HCT116 (cell line): ENCODE data around the gene SMARCA2. TPM values are rescaled to one million over a fixed set of nuclear protein-coding genes. Genes with fewer than 3 reads are reported as not detected.

Experiments used
- ATAC-seq: fragments of 200-7000 bp; cut with Tn5 transposase; 2 replicates; pipeline ENCODE4 v1.9.1; 2020; ENCODE audit warnings: mild to moderate bottlenecking, moderate library complexity
- BruUV-seq: library from RNA; stranded (reverse); fragments of 400-500 nt; replicated peaks from 2 replicates; lab custom pipeline; 2021; lab: Mats Ljungman, UMichigan
- CTCF ChIA-PET: fragments of 300-600 bp; sonication (Branson Sonifier 250); formaldehyde crosslinking; loops from one replicate; lab custom pipeline; 2021; ENCODE audit warnings: antibody characterized with exemption; lab: Charles Lee
- POLR2A ChIA-PET: fragments of 300-600, 350-600 bp; sonication (Branson Sonifier 250); formaldehyde crosslinking; loops from one replicate; lab custom pipeline; 2021; ENCODE audit warnings: antibody characterized with exemption; lab: Charles Lee
- RAD21 ChIA-PET, 2 experiments: fragments of 300-600 bp; sonication (Branson Sonifier 250); formaldehyde crosslinking; loops; one replicate each; lab custom pipeline; 2023; ENCODE audit warnings: low total read pairs in 2 of 2; ENCODE audit not compliant: uncharacterized antibody in 2 of 2, unreplicated experiment in 2 of 2, low non-redundant PET in 1 of 2; lab: Charles Lee
- DNase-seq: peaks from one replicate; pipeline ENCODE4 v3.0.0-alpha.2; 2010; ENCODE audit warnings: low read depth, low spot score
- H2AFZ ChIP-seq: fragments of 200-600 bp; shearing (Covaris generic), sonication (generic); 2 replicates; pipeline ENCODE4 v1.6.1; 2017; ENCODE audit warnings: low read depth, mixed run types, mixed read lengths, antibody characterized with exemption, low read length; ENCODE audit not compliant: poor library complexity, severe bottlenecking
- H3K27ac ChIP-seq: 2 replicates; pipeline ENCODE4 v1.5.1; 2012; ENCODE audit warnings: low read depth, low read length
- H3K27me3 ChIP-seq: fragments of 200-600 bp; sonication (generic); 2 replicates; pipeline ENCODE4 v1.6.1; 2016; ENCODE audit warnings: mixed run types, low read length, mixed read lengths; ENCODE audit not compliant: insufficient read depth
- H3K36me3 ChIP-seq, 2 experiments: fragments of 200-500 bp in 1 of 2; fragments of 200-600 bp in 1 of 2; sonication (Bioruptor generic) in 1 of 2; sonication (generic) in 1 of 2; 2 replicates each; pipeline versions ENCODE4 v1.5.1 to v1.6.1; 2014 to 2016; ENCODE audit warnings: low read length in 2 of 2, inconsistent platforms in 1 of 2, mixed read lengths in 1 of 2, mixed run types in 1 of 2; ENCODE audit not compliant: insufficient read depth in 2 of 2, control insufficient read depth in 1 of 2
- H3K4me1 ChIP-seq, 2 experiments: fragments of 200-600 bp in 1 of 2; sonication (generic) in 1 of 2; 2 replicates each; pipeline versions ENCODE4 v1.5.1 to v1.6.1; 2012 to 2017; ENCODE audit warnings: low read length in 2 of 2, inconsistent platforms in 1 of 2, mild to moderate bottlenecking in 1 of 2, mixed read lengths in 1 of 2, mixed run types in 1 of 2, moderate library complexity in 1 of 2; ENCODE audit not compliant: insufficient read depth in 2 of 2, control insufficient read depth in 1 of 2
- H3K4me2 ChIP-seq: fragments of 200-600 bp; sonication (generic); 2 replicates; pipeline ENCODE4 v1.6.1; 2017; ENCODE audit warnings: mixed run types, low read length, mixed read lengths
- H3K4me3 ChIP-seq, 2 experiments: fragments of 200-600 bp in 1 of 2; sonication (generic) in 1 of 2; replicated peaks in 1 of 2; 2 replicates each; pipeline ENCODE4 v1.5.1; 2011 to 2016; ENCODE audit warnings: low read length in 2 of 2, control low read depth in 1 of 2, low read depth in 1 of 2, mild to moderate bottlenecking in 1 of 2, mixed read lengths in 1 of 2, mixed run types in 1 of 2
- H3K79me2 ChIP-seq: fragments of 200-600 bp; sonication (generic); 2 replicates; pipeline ENCODE4 v1.6.1; 2017; ENCODE audit warnings: mild to moderate bottlenecking, mixed run types, low read length, moderate library complexity, mixed read lengths; ENCODE audit not compliant: insufficient read depth
- H3K9ac ChIP-seq: fragments of 200-600 bp; sonication (generic); 2 replicates; pipeline ENCODE4 v1.6.1; 2016; ENCODE audit warnings: low read length, mixed read lengths
- H3K9me2 ChIP-seq: fragments of 200-600 bp; sonication (generic), shearing (Covaris generic); 2 replicates; pipeline ENCODE4 v1.6.1; 2017; ENCODE audit warnings: mixed run types, mild to moderate bottlenecking, moderate library complexity; ENCODE audit not compliant: insufficient read depth
- H3K9me3 ChIP-seq, 2 experiments: fragments of 200-500 bp in 1 of 2; fragments of 200-600 bp in 1 of 2; sonication (Bioruptor generic) in 1 of 2; sonication (generic) in 1 of 2; 2 replicates each; pipeline ENCODE4 v1.6.1; 2014 to 2017; ENCODE audit warnings: low read length in 2 of 2, mixed read lengths in 2 of 2, inconsistent platforms in 1 of 2, low read depth in 1 of 2, mild to moderate bottlenecking in 1 of 2, mixed run types in 1 of 2, moderate library complexity in 1 of 2; ENCODE audit not compliant: control insufficient read depth in 1 of 2, insufficient read depth in 1 of 2
- H4K20me1 ChIP-seq: fragments of 200-600 bp; sonication (generic), shearing (Covaris generic); 2 replicates; pipeline ENCODE4 v1.6.1; 2017; ENCODE audit warnings: mixed run types, mild to moderate bottlenecking, moderate library complexity; ENCODE audit not compliant: insufficient read depth
- ATF3 ChIP-seq: IDR thresholded peaks from 2 replicates; pipeline ENCODE4 v1.6.1; 2012
- CBX3 ChIP-seq: IDR thresholded peaks from 2 replicates; pipeline ENCODE4 v1.6.1; 2012; ENCODE audit warnings: low read depth
- CEBPB ChIP-seq: IDR thresholded peaks from 2 replicates; pipeline ENCODE4 v1.6.1; 2012; ENCODE audit warnings: low read depth
- CTCF ChIP-seq, 3 experiments: fragments of 200-600 bp in 1 of 3; sonication (generic) in 1 of 3; IDR thresholded peaks in 2 of 3; conservative IDR thresholded peaks in 1 of 3; 2 replicates each; pipeline ENCODE4 v1.5.1; 2012 to 2017; ENCODE audit warnings: low read depth in 2 of 3, low read length in 2 of 3, antibody characterized with exemption in 1 of 3, borderline replicate concordance in 1 of 3, control low read depth in 1 of 3, mild to moderate bottlenecking in 1 of 3, mixed read lengths in 1 of 3, mixed run types in 1 of 3, moderate library complexity in 1 of 3; ENCODE audit not compliant: insufficient read depth in 1 of 3
- EGR1 ChIP-seq: IDR thresholded peaks from 2 replicates; pipeline ENCODE4 v1.6.1; 2012; ENCODE audit warnings: low read depth
- ELF1 ChIP-seq: IDR thresholded peaks from 2 replicates; pipeline ENCODE4 v1.6.1; 2012; ENCODE audit warnings: low read depth, borderline replicate concordance
- EZH2 ChIP-seq: fragments of 200-600 bp; sonication (generic); IDR thresholded peaks from 2 replicates; pipeline ENCODE4 v1.6.1; 2017; ENCODE audit warnings: antibody characterized with exemption, mixed run types
- EZH2phosphoT487 ChIP-seq: fragments of 200-600 bp; IDR thresholded peaks from 2 replicates; pipeline ENCODE4 v1.6.1; 2018; ENCODE audit warnings: antibody characterized with exemption, borderline replicate concordance
- FOSL1 ChIP-seq: IDR thresholded peaks from 2 replicates; pipeline ENCODE4 v1.6.1; 2012; ENCODE audit warnings: low read depth
- JUND ChIP-seq: IDR thresholded peaks from 2 replicates; pipeline ENCODE4 v1.6.1; 2012
- POLR2AphosphoS5 ChIP-seq: IDR thresholded peaks from 2 replicates; pipeline ENCODE4 v1.6.1; 2011; ENCODE audit warnings: mild to moderate bottlenecking, low read depth, low read length, moderate library complexity
- RAD21 ChIP-seq: IDR thresholded peaks from 2 replicates; pipeline ENCODE4 v1.6.1; 2012; ENCODE audit warnings: low read depth, mild to moderate bottlenecking
- REST ChIP-seq: IDR thresholded peaks from 2 replicates; pipeline ENCODE4 v1.6.1; 2012; ENCODE audit warnings: low read depth
- SIN3A ChIP-seq: IDR thresholded peaks from 2 replicates; pipeline ENCODE4 v1.6.1; 2012; ENCODE audit warnings: low read depth
- SP1 ChIP-seq: IDR thresholded peaks from 2 replicates; pipeline ENCODE4 v1.6.1; 2012; ENCODE audit warnings: low read depth
- SRF ChIP-seq: IDR thresholded peaks from 2 replicates; pipeline ENCODE4 v1.6.1; 2012; ENCODE audit warnings: low read depth
- TCF7L2 ChIP-seq: IDR thresholded peaks from 2 replicates; pipeline ENCODE4 v1.7.0; 2011; ENCODE audit warnings: borderline replicate concordance, inconsistent platforms; ENCODE audit not compliant: insufficient read depth, insufficient read length; ENCODE audit errors: extremely low read depth
- YY1 ChIP-seq: IDR thresholded peaks from 2 replicates; pipeline ENCODE4 v1.6.1; 2011; ENCODE audit warnings: low read length, low read depth, moderate library complexity, mild to moderate bottlenecking; ENCODE audit not compliant: insufficient replicate concordance; ENCODE audit errors: extremely low read depth
- ZBTB33 ChIP-seq: IDR thresholded peaks from 2 replicates; pipeline ENCODE4 v1.6.1; 2011; ENCODE audit warnings: mild to moderate bottlenecking, low read length, moderate library complexity; ENCODE audit not compliant: insufficient replicate concordance; ENCODE audit errors: extremely low read depth
- ZNF274 ChIP-seq: fragments of 200-500 bp; sonication (Bioruptor generic); IDR thresholded peaks from 2 replicates; pipeline ENCODE4 v1.6.1; 2014; ENCODE audit warnings: mild to moderate bottlenecking, low read depth, low read length, inconsistent platforms
- intact Hi-C: fragments of 100-400 bp; cut with micrococcal nuclease; formaldehyde crosslinking; loops from 2 replicates; pipeline ENCODE4 v1.10.0; 2022
- total RNA-seq: library from RNA; stranded (reverse); gene quantifications from one replicate; pipeline ENCODE4 v1.2.1, GENCODE V29; 2021; ENCODE audit not compliant: unreplicated experiment

The SMARCA2 gene
- total RNA-seq, 1 experiment from 2014 or later: 14.7 TPM

- no TSS peak for BruUV-seq
- no peaks in the 10 kb centered on the region for H3K36me3 ChIP-seq
- CTCF ChIA-PET: no interaction called here
- no peaks in the 10 kb centered on the region for H4K20me1 ChIP-seq
- intact Hi-C loops: no loop called here
- RAD21 ChIA-PET: no interaction called here
- H3K9ac ChIP-seq: no peak overlapping the region
- H3K4me3 ChIP-seq: no peak overlapping the region
- no peaks in the 10 kb centered on the region for H3K9me3 ChIP-seq
- H3K27me3 ChIP-seq: no peaks in the 10 kb centered on the region
- no peaks in the 10 kb centered on the region for H3K4me1 ChIP-seq
- DNase-seq: no peak
- TF ChIP-seq REST: no peak
- no peak for TF ChIP-seq EZH2
- TF ChIP-seq ZBTB33: no peak
- no peak for TF ChIP-seq EZH2phosphoT487
- no peak for TF ChIP-seq CEBPB
- TF ChIP-seq ATF3: no peak
- no peak for TF ChIP-seq SIN3A
- TF ChIP-seq CBX3: no peak
- TF ChIP-seq ZNF274: no peak
- no peak for TF ChIP-seq FOSL1
- no peak for TF ChIP-seq JUND
- TF ChIP-seq POLR2AphosphoS5: no peak
- TF ChIP-seq RAD21: no peak
- no peak for TF ChIP-seq EGR1
- TF ChIP-seq SP1: no peak
- no peak for TF ChIP-seq SRF
- TF ChIP-seq ELF1: no peak
- no peak for TF ChIP-seq YY1
- TF ChIP-seq TCF7L2: no peak
- TF ChIP-seq CTCF (IDR thresholded peaks at IDR 0.05 in 2 of 3, conservative IDR thresholded peaks at IDR 0.05 in 1 of 3; ENCODE audit: borderline replicate concordance in 1 of 3, insufficient read depth in 1 of 3, low read depth in 2 of 3, low read length in 2 of 3): no peak
- H3K79me2 ChIP-seq: no peaks in the 10 kb centered on the region
- no peak overlapping the region for H3K27ac ChIP-seq
- H3K9me2 ChIP-seq: no peaks in the 10 kb centered on the region
- POLR2A ChIA-PET: no interaction called here
- no peak for ATAC-seq
- H2AFZ ChIP-seq: no peak overlapping the region
- no peak overlapping the region for H3K4me2 ChIP-seq
Observed at GRCh38 chr9:2047916-2048315, 32.8 kb downstream of the SMARCA2 start.
